ENCODE results near the gene UTP20. TPM values are rescaled to one million over a fixed set of nuclear protein-coding genes. Genes with fewer than 3 reads are reported as not detected.

Gene UTP20
- total and polyA plus RNA-seq, 2 of the 4 experiments (the other 2 are of a cell fraction): 6.8 to 22.0 TPM

- Histone ChIP-seq H3K14ac (replicated peaks; ENCODE audit: low read depth, low read length) (no peak overlapping the region), H3K56ac (ENCODE audit: extremely low read depth, insufficient read depth, low read length) (no peak overlapping the region), H4K8ac (ENCODE audit: low read depth in 2 of 2, low read length in 2 of 2) (no peak overlapping the region), H3K4me3 (ENCODE audit: insufficient read depth, low read depth, low read length) (no peak overlapping the region), H2BK15ac (ENCODE audit: low read depth, low read length) (no peak overlapping the region), H2BK120ac (ENCODE audit: low read depth, low read length) (no peak overlapping the region), H2BK20ac (ENCODE audit: low read depth, low read length) (no peak overlapping the region), H2AK9ac (replicated peaks; ENCODE audit: low read depth, low read length, poor library complexity) (peak overlapping the region; percentile 84), H2AFZ (replicated peaks; ENCODE audit: low read length, poor library complexity) (no peak overlapping the region), H3K4me2 (ENCODE audit: low read depth, low read length) (no peak overlapping the region; the same call in 1 of the 2 replicates), H3K23ac (ENCODE audit: low read depth, low read length) (no peak overlapping the region), H3K36me3 (ENCODE audit: control insufficient read depth, insufficient read depth, low read length) (no peaks in the 10 kb centered on the region), H4K5ac (ENCODE audit: low read depth, low read length) (no peak overlapping the region), H3K4me1 (ENCODE audit: control insufficient read depth, insufficient read depth, low read length) (no peaks in the 10 kb centered on the region), H2BK5ac (ENCODE audit: low read depth, low read length, poor library complexity, severe bottlenecking) (no peak overlapping the region), H3K18ac (ENCODE audit: low read depth, low read length) (no peak overlapping the region), H2AK5ac (ENCODE audit: low read depth, low read length) (no peak overlapping the region), H3K27ac (ENCODE audit: insufficient read depth, low read length) (no peak overlapping the region), H4K91ac (ENCODE audit: insufficient read depth, low read depth, low read length) (no peak overlapping the region), H3K9me1 (ENCODE audit: insufficient read depth, low read length) (no peaks in the 10 kb centered on the region), H3K27me3 (ENCODE audit: control insufficient read depth, insufficient read depth, low read length) (no peaks in the 10 kb centered on the region; the same call in 1 of the 2 replicates), H3K9ac (ENCODE audit: low read depth, low read length) (no peak overlapping the region), H3K9me3 (ENCODE audit: control insufficient read depth, insufficient read depth, low read length) (no peaks in the 10 kb centered on the region), H4K20me1 (ENCODE audit: insufficient read depth, low read length) (no peaks in the 10 kb centered on the region), H3K79me1 (ENCODE audit: low read depth in 1 of 2, low read length in 2 of 2) (no peaks in the 10 kb centered on the region), H3K4ac (ENCODE audit: low read depth, low read length) (no peak overlapping the region)
- ChIA-PET CTCF (no interaction called here), POLR2A (ENCODE audit: unreplicated experiment) (no interaction called here)
- intact Hi-C loops (cut with micrococcal nuclease) (no loop called here), dilution Hi-C loops (cut with HindIII; ENCODE audit: low sequenced_read_pairs, unreplicated experiment) (no loop called here), in situ Hi-C loops (cut with MboI; ENCODE audit: low sequenced_read_pairs) (no loop called here)
- no CpG with 5 or more reads among the region's 5 CpGs for WGBS, 2 experiments (ENCODE audit: extremely low coverage in 2 of 2, insufficient read length in 1 of 2)
- TF ChIP-seq ELK1 (IDR thresholded peaks at IDR 0.05; ENCODE audit: borderline replicate concordance, low read depth, low read length) (no peak), CHD1 (IDR thresholded peaks at IDR 0.05; ENCODE audit: low read depth, low read length) (no peak), RAD21 (IDR thresholded peaks at IDR 0.05; ENCODE audit: low read length) (no peak), MXI1 (IDR thresholded peaks at IDR 0.05; ENCODE audit: borderline replicate concordance, low read depth, low read length) (no peak), FOS (IDR thresholded peaks at IDR 0.05; ENCODE audit: low read depth, low read length) (no peak), MAFK (IDR thresholded peaks at IDR 0.05; ENCODE audit: low read depth, low read length) (no peak), POLR2A (IDR thresholded peaks at IDR 0.05; ENCODE audit: low read depth, low read length) (no peak), RCOR1 (IDR thresholded peaks at IDR 0.05; ENCODE audit: insufficient replicate concordance, low read length) (no peak), RFX5 (IDR thresholded peaks at IDR 0.05; ENCODE audit: low read depth, low read length) (no peak), NFE2L2 (IDR thresholded peaks at IDR 0.05; ENCODE audit: low read depth, low read length) (no peak), MAZ (IDR thresholded peaks at IDR 0.05; ENCODE audit: borderline replicate concordance, low read depth, low read length) (no peak), SMC3 (IDR thresholded peaks at IDR 0.05; ENCODE audit: low read depth, low read length) (no peak)
- BruUV-seq (replicated peaks): no TSS peak
- DNase-seq (peak; percentile 65), ATAC-seq (ENCODE audit: low read depth) (peak; percentile 85)
Measured at GRCh38 chr12:101230547-101230946, 49.4 kb upstream of the UTP20 start.

Data from IMR-90 (cell line).